GM21723 (cell line): ENCODE measurements around the gene MAGI2.

Source experiments
- ATAC-seq: cut with Tn5 transposase; IDR thresholded peaks from one replicate; pipeline ENCODE4 v1.9.1; 2021; ENCODE audit warnings: mild to moderate bottlenecking, moderate library complexity; ENCODE audit not compliant: unreplicated experiment

Gene MAGI2

GRCh38 chr7:79308192-79308591, 145.3 kb downstream of the MAGI2 start:
- no peak for ATAC-seq

- no peak for ATAC-seq
Observed at GRCh38 chr7:79307376-79307775, 146.1 kb downstream of the MAGI2 start.

DNA sequence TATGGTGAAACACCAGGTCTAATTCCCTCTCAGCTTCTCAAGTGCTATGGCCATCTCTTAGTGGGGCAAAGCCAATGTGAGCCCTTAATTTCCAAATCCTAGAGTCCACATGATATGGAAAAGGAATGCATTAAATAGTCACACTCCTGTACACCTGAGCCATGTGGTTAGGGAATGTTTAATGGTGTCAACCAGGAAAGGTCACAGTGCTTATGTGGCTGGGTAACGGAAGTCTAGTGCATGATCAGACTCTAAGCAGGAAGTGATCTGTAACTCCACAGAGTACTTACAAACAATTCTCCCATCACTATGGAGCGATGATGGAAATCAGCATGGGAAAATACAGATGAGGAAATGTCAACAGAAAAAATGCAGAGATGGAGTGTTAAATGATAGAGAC, 148.8 kb downstream of the MAGI2 start:
- ATAC-seq = no peak

- no peak for ATAC-seq
Observed at GRCh38 chr7:79302293-79302692, 151.2 kb downstream of the MAGI2 start.

DNA sequence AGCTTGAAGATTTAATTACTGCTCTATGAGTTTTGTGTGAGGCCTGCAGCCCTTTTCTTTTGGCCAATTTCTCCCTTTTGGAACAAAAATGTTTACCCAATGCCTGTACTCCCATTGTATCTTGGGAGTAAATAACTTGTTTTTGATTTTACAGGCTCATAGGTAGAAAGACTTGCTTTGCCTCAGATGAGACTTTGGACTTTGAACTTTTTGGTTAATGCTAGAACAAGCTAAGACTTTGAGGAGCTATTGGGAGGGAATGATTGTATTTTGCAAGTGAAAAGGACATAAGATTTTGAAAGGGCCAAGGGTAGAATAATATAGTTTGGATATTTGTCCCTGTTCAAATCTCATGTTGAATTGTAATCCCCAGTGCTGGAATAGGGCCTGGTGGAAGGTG, 152.0 kb downstream of the MAGI2 start:
- no peak for ATAC-seq

- no peak for ATAC-seq
Observed at GRCh38 chr7:79300573-79300972, 152.9 kb downstream of the MAGI2 start.

DNA sequence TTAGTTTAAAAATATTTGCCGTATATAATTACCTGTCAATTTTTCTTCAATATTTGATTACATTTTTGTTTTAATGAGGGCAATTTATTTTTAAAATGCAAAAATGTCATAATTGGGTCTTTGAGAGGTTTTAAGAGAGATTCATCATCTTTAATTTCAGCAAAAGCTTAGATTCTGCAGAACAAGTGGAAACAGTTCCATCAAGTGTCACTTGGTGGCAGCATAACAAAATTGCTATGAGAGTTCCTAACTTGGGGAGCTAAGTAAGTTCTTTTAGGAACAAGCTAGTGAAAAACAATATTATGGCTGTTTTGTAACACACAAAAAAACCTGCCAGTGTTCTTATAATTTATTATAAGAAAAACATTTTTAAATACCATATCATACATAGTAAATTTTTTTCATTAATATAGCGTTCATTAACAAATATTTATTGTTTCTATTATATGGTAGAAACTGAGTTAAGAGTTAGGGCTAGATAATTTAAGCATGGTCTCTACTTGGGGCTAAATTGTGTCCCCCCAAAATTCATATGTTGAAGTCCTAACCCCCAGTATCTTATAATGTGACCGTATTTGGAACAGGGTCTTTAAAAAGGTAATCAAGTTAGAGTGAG, 155.2 kb downstream of the MAGI2 start:
- no peak for ATAC-seq

GRCh38 chr7:79296553-79297320, 156.7 kb downstream of the MAGI2 start:
- no peak for ATAC-seq

DNA sequence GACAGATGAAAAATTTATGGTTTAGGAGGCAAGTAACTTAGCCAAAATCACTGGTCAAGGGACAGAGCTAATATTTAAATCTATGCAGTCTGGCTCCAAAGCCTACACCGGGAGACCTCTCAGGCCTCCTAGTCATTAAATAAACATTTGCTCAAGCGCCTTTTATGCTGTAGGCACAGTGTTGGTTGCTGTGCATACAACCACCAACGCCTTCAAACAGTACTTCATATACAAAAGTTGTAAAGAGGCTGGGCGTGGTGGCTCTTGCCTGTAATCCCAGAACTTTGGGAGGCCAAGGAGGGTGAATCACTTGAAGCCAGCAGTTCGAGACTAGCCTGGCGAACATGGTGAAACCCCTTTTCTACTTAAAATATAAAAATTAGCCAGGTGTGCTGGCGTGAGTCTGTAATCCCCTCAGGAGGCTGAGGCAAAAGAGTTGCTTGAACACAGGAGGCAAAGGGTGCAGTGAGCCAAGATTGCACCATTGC, 159.8 kb downstream of the MAGI2 start:
- no peak for ATAC-seq

- ATAC-seq = no peak
Observed at GRCh38 chr7:79292834-79293233, 160.6 kb downstream of the MAGI2 start.

DNA sequence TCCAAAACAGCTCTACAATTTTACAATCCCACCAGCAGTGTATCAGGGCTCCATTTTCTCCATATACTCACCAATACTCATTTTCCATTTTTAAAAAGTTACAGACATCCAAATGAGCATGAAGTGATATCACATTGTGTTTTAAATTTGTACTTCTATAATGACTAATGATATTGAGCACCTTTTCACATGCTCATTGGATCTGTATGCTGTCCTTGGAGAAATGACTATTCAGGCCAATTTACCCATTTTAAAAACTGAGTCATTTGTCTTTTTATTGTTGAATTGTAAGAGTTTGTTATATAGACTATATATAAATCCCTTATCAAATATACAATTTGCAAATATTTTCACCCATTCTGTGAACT, 162.0 kb downstream of the MAGI2 start:
- no peak for ATAC-seq

- no peak for ATAC-seq
Observed at GRCh38 chr7:79290841-79291497, 162.5 kb downstream of the MAGI2 start.

- ATAC-seq = no peak
Observed at GRCh38 chr7:79290398-79290797, 163.1 kb downstream of the MAGI2 start.

DNA sequence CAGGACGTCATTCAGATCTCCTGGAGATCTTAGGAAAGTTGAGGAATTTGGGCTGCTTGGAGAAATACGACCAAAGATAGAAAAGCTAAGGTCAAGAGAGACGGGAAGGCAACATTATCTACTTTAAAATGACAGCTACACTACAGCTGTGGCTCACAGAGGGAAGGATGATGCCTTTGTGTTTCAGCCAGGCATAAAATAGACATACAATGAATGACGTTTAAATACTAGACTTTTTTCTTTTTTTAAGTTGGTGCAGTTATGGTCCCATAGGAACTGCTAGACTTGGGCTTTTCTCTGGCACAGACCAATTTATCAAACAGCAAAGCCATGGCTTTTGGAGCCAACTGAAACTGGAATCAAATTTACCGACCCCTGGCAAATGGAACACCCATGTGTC, 164.8 kb downstream of the MAGI2 start:
- ATAC-seq = no peak

DNA sequence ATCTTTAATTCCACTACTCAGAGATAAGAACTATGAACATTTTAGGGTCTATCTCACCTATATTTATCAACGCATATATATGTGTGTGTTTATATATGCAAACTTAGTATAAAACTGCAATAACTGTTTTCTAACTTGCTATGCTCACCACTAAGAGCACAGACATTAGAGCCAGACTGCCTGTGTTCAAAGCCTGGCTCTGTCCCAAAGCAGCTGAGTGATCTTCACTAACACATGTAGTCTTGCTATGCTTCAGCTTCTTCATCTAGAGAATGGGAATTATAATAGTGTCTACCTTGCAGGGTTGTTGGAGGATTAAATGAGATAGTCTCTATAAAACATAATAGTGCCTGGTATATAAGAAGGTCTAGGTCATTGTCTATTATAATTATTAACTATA, 165.5 kb downstream of the MAGI2 start:
- ATAC-seq = no peak

DNA sequence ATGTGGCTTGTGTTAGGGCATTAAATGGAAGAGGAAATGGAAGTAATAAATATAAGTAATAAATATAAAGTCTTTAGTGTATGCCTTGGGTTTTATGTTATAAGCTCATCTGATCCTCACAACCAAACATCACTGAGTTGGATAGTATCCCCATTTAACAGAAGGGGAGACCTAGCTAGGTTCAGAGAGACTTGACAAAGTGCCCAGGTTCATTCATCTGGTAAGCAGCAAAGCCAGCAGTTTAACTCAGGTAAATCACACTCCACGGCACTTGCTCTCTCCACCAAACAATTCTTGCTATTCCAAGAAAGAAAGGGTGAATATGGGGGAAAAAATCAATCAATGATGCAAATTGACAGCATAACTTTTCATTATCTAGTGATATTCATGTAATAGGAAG, 167.3 kb downstream of the MAGI2 start:
- ATAC-seq = no peak

- ATAC-seq = no peak
Observed at GRCh38 chr7:79285756-79286155, 167.7 kb downstream of the MAGI2 start.

DNA sequence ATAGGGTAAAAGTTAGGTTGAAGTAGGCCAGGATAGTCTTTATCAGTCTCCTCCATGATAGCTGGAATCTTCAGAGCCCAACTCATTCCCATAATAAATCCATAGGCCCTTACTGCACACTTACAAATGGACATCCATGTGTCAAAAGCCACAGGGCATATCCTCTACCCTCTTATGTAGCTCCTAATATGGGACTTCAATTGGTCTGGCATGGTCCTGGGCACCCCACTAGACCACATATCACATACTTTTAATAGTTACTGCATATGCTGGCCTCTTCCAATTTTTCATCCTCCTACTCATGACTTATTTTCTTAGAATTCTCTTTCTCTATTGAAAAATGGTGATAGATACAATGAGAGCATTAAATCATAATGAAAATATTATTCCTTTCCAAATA, 169.3 kb downstream of the MAGI2 start:
- ATAC-seq = no peak

- no peak for ATAC-seq
Observed at GRCh38 chr7:79282882-79283602, 170.4 kb downstream of the MAGI2 start.

- ATAC-seq = no peak
Observed at GRCh38 chr7:79282070-79282694, 171.3 kb downstream of the MAGI2 start.

- no peak for ATAC-seq
Observed at GRCh38 chr7:79281426-79281825, 172.0 kb downstream of the MAGI2 start.
